Lung (tissue), 12 donors: Measurements from ENCODE around the gene ATG16L1. TPM values are rescaled to one million over a fixed set of nuclear protein-coding genes. Genes with fewer than 3 reads are reported as not detected.

Experiments used
- ATAC-seq: fragments of 200-7000 bp; cut with Tn5 transposase; one replicate; pipeline ENCODE4 v1.9.1; 2020; ENCODE audit warnings: moderate number of reproducible peaks; ENCODE audit not compliant: insufficient read depth, low FRiP score
- DNase-seq, 3 donors: peaks; one replicate each; pipeline ENCODE4 v3.0.0-alpha.2; 2013 to 2017
- H3K27ac ChIP-seq, 2 donors: one replicate each; pipeline ENCODE4 v1.5.1; 2013; ENCODE audit warnings: mild to moderate bottlenecking in 2 of 2, moderate library complexity in 2 of 2, control low read depth in 1 of 2, inconsistent platforms in 1 of 2, low read depth in 1 of 2, low read length in 1 of 2
- H3K27me3 ChIP-seq, 3 donors: one replicate each; pipeline ENCODE4 v1.5.1; 2013; ENCODE audit warnings: low read length in 2 of 3; ENCODE audit not compliant: control insufficient read depth in 3 of 3, insufficient read depth in 3 of 3
- H3K36me3 ChIP-seq, 4 donors: one replicate each; pipeline ENCODE4 v1.5.1; 2013; ENCODE audit warnings: low read length in 4 of 4, mild to moderate bottlenecking in 1 of 4, moderate library complexity in 1 of 4; ENCODE audit not compliant: control insufficient read depth in 4 of 4, insufficient read depth in 4 of 4
- H3K4me1 ChIP-seq, 5 donors: one replicate each; pipeline ENCODE4 v1.5.1; 2013; ENCODE audit warnings: low read length in 5 of 5, mild to moderate bottlenecking in 2 of 5, moderate library complexity in 1 of 5; ENCODE audit not compliant: control insufficient read depth in 5 of 5, insufficient read depth in 5 of 5
- H3K4me3 ChIP-seq: one replicate; pipeline ENCODE4 v1.5.1; 2013; ENCODE audit warnings: mild to moderate bottlenecking, control low read depth, moderate library complexity
- H3K9ac ChIP-seq, 2 donors: one replicate each; pipeline ENCODE4 v1.5.1; 2013; ENCODE audit warnings: low read length in 2 of 2, control low read depth in 1 of 2; ENCODE audit not compliant: insufficient read depth in 1 of 2
- H3K9me3 ChIP-seq, 4 donors: one replicate each; pipeline ENCODE4 v1.5.1; 2013; ENCODE audit warnings: low read length in 3 of 4, mild to moderate bottlenecking in 1 of 4, moderate library complexity in 1 of 4; ENCODE audit not compliant: control insufficient read depth in 4 of 4, insufficient read depth in 3 of 4
- CTCF ChIP-seq: IDR thresholded peaks from 2 replicates; pipeline ENCODE4 v1.5.1; 2012; ENCODE audit warnings: mild to moderate bottlenecking; ENCODE audit errors: control extremely low read depth, extremely low read depth
- WGBS, 2 donors: extraction: QIAGEN DNeasy Blood & Tissue Kit; methylation state at CpG; one replicate each; pipeline ENCODE4 v1.1.7; 2013; 5-methylcytosine and 5-hydroxymethylcytosine counted together
- polyA plus RNA-seq, 2 donors: library from polyadenylated mRNA; stranded (reverse); fragments of 200-250 nt; gene quantifications; one replicate each; pipeline ENCODE4 v1.2.1, GENCODE V29; 2013
- total RNA-seq, 2 donors: library from RNA; depleted of rRNA in 1 of 2; stranded (reverse); fragments of >200 nt in 1 of 2; gene quantifications; one replicate each; pipeline ENCODE4 v1.2.1, GENCODE V29; 2014 to 2021
- donor health status: control.
- donor health status: control.
- donor health status: Bipolar disorder and iron deficiency.
- donor health status: healthy.
- donor health status: DM: yes; HTN: yes; CAD: no.

ATG16L1 gene
- total and polyA plus RNA-seq, 4 donors: 10.9 to 37.0 (median 20.3) TPM

GRCh38 chr2:233325256-233325655, 73.8 kb downstream of the ATG16L1 start:
- no peak overlapping the region for H3K27ac ChIP-seq
- no peaks in the 10 kb centered on the region for H3K27me3 ChIP-seq
- no peaks in the 10 kb centered on the region for H3K9me3 ChIP-seq
- no peak overlapping the region for H3K9ac ChIP-seq
- WGBS, 2 donors: 64 to 80% methylated on average over 4 of the region's 4 CpGs
- H3K4me3 ChIP-seq: no peak overlapping the region
- no peak for TF ChIP-seq CTCF
- no peak for ATAC-seq
- no peaks in the 10 kb centered on the region for H3K36me3 ChIP-seq
- peak; percentile 42 to 78 (median 52) for DNase-seq
- H3K4me1 ChIP-seq: peaks cover 0 to 8% (median 3%) of the 10 kb centered on the region in 5 donors

- H3K9me3 ChIP-seq: no peaks in the 10 kb centered on the region
- no peaks in the 10 kb centered on the region for H3K36me3 ChIP-seq
- DNase-seq (no peak), ATAC-seq (no peak)
- H3K4me3 ChIP-seq: no peak overlapping the region
- no peak overlapping the region for H3K27ac ChIP-seq
- 71 to 80% methylated on average over 10 of the region's 10 CpGs for WGBS, 2 donors
- no peaks in the 10 kb centered on the region for H3K27me3 ChIP-seq
- TF ChIP-seq CTCF: no peak
- peaks cover 0 to 8% (median 3%) of the 10 kb centered on the region in 5 donors for H3K4me1 ChIP-seq
- no peak overlapping the region for H3K9ac ChIP-seq
Measured at GRCh38 chr2:233325814-233326213, 74.3 kb downstream of the ATG16L1 start.

- H3K9me3 ChIP-seq: no peaks in the 10 kb centered on the region
- TF ChIP-seq CTCF: no peak
- DNase-seq (no peak), ATAC-seq (no peak)
- peaks cover 0 to 8% (median 3%) of the 10 kb centered on the region in 5 donors for H3K4me1 ChIP-seq
- 90 to 92% methylated on average over 8 of the region's 8 CpGs for WGBS, 2 donors
- no peaks in the 10 kb centered on the region for H3K36me3 ChIP-seq
- H3K27me3 ChIP-seq: no peaks in the 10 kb centered on the region
- no peak overlapping the region for H3K4me3 ChIP-seq
- no peak overlapping the region for H3K27ac ChIP-seq
- H3K9ac ChIP-seq: no peak overlapping the region
Measured at GRCh38 chr2:233326500-233326899, 75.0 kb downstream of the ATG16L1 start.

GRCh38 chr2:233328922-233329321, 77.4 kb downstream of the ATG16L1 start:
- ATAC-seq (no peak), DNase-seq (no peak)
- 75 to 87% methylated on average over 4 of the region's 4 CpGs for WGBS, 2 donors
- Histone ChIP-seq H3K27ac (no peak overlapping the region), H3K4me3 (no peak overlapping the region), H3K36me3 (no peaks in the 10 kb centered on the region), H3K9ac (no peak overlapping the region), H3K27me3 (no peaks in the 10 kb centered on the region), H3K4me1 (peaks cover 0 to 8% (median 3%) of the 10 kb centered on the region in 5 donors), H3K9me3 (no peaks in the 10 kb centered on the region)
- no peak for TF ChIP-seq CTCF
